ENCODE results near the gene PEX14. TPM values are rescaled to one million over a fixed set of nuclear protein-coding genes. Genes with fewer than 3 reads are reported as not detected.

The PEX14 gene
- total and polyA plus RNA-seq, 10 of the 15 experiments (the other 5 are each of a cell fraction or from before 2014, with no cell fraction given), result 1.4 to 23.2 (median 12.0) TPM

GRCh38 chr1:10670190-10670589, 195.4 kb downstream of the PEX14 start:
- Histone ChIP-seq H3K9ac (ENCODE audit: control insufficient read depth, insufficient read depth, low read length) (no peak overlapping the region), H3K4me3 (no peak overlapping the region), H3K27me3 (replicated peaks in 1 of 2; ENCODE audit: control insufficient read depth in 2 of 2, insufficient read depth in 2 of 2, low read length in 1 of 2) (no peaks in the 10 kb centered on the region), H3K36me3 (ENCODE audit: control insufficient read depth in 2 of 2, insufficient read depth in 2 of 2, low read length in 1 of 2) (no peaks in the 10 kb centered on the region), H4K20me1 (ENCODE audit: control insufficient read depth, insufficient read depth) (no peaks in the 10 kb centered on the region), H3K27ac (ENCODE audit: control insufficient read depth, insufficient read depth) (no peak overlapping the region), H3K4me1 (ENCODE audit: control insufficient read depth, insufficient read depth, low read length) (no peaks in the 10 kb centered on the region), H3K4me2 (ENCODE audit: control insufficient read depth, insufficient read depth) (no peak overlapping the region), H2AFZ (ENCODE audit: control insufficient read depth, low read depth, low read length) (no peak overlapping the region), H3K9me3 (replicated peaks; ENCODE audit: control insufficient read depth, insufficient read depth, low read length) (no peaks in the 10 kb centered on the region), H3K79me2 (ENCODE audit: control insufficient read depth, insufficient read depth, low read length) (no peaks in the 10 kb centered on the region)
- no peak for ATAC-seq
- ChIA-PET CTCF (no interaction called here), SMC1A (ENCODE audit: uncharacterized antibody, unreplicated experiment) (no interaction called here), RAD21 (ENCODE audit: unreplicated experiment) (no interaction called here), POLR2A (no interaction called here)
- TF ChIP-seq EED (IDR thresholded peaks at IDR 0.05; ENCODE audit: low read depth) (no peak), ZNF274 (IDR thresholded peaks at IDR 0.05; ENCODE audit: insufficient read depth, insufficient read length) (no peak), WRNIP1 (IDR thresholded peaks at IDR 0.05; ENCODE audit: borderline replicate concordance, low read depth, low read length) (no peak), YBX1 (IDR thresholded peaks at IDR 0.05) (no peak), BCL11A (IDR thresholded peaks at IDR 0.05; ENCODE audit: low read depth, low read length) (no peak), CHD2 (IDR thresholded peaks at IDR 0.05; ENCODE audit: borderline replicate concordance, low read depth, low read length) (no peak), USF1 (IDR thresholded peaks at IDR 0.05; ENCODE audit: borderline replicate concordance, extremely low read length, insufficient read depth, low read depth, low read length) (no peak)
- BruUV-seq (replicated peaks), result no TSS peak
- intact Hi-C loops (cut with micrococcal nuclease; ENCODE audit: unreplicated experiment), result no loop called here
- in situ Hi-C loops (cut with MboI), result no loop called here
- FAIRE-seq, result no peak
- 71% methylated on average over 10 of the region's 10 CpGs for WGBS (ENCODE audit: insufficient coverage, insufficient replicate concordance, low lambda C conversion rate, missing lambda C conversion rate)
- no peak for DNase-seq (ENCODE audit: low read depth, low spot score)

GRCh38 chr1:10671090-10671489, 196.3 kb downstream of the PEX14 start:
- no peaks in the 10 kb centered on the region for H3K36me3 ChIP-seq (ENCODE audit: control insufficient read depth in 2 of 2, insufficient read depth in 2 of 2, low read length in 1 of 2)
- ATAC-seq (no peak), DNase-seq (ENCODE audit: low read depth, low spot score) (no peak), FAIRE-seq (no peak)
- no peak overlapping the region for H3K27ac ChIP-seq (ENCODE audit: control insufficient read depth, insufficient read depth)
- no peaks in the 10 kb centered on the region for H3K9me3 ChIP-seq (replicated peaks; ENCODE audit: control insufficient read depth, insufficient read depth, low read length)
- ChIA-PET SMC1A (ENCODE audit: uncharacterized antibody, unreplicated experiment) (no interaction called here), RAD21 (ENCODE audit: unreplicated experiment) (no interaction called here), POLR2A (no interaction called here), CTCF (no interaction called here)
- TF ChIP-seq NRF1 (conservative IDR thresholded peaks at IDR 0.05; ENCODE audit: low read depth, low read length), result no peak
- no peak for TF ChIP-seq ZBTB40 (IDR thresholded peaks at IDR 0.05; ENCODE audit: borderline replicate concordance)
- TF ChIP-seq TARDBP (IDR thresholded peaks at IDR 0.05; ENCODE audit: borderline replicate concordance), result no peak
- TF ChIP-seq NR2F1 (conservative IDR thresholded peaks at IDR 0.05), result no peak
- TF ChIP-seq PAX5 (IDR thresholded peaks at IDR 0.05; ENCODE audit: borderline replicate concordance, low read depth, low read length), result no peak
- TF ChIP-seq SUPT20H (IDR thresholded peaks at IDR 0.05; ENCODE audit: borderline replicate concordance, control insufficient read depth, low read depth, low read length), result no peak
- no peak for TF ChIP-seq YY1 (IDR thresholded peaks at IDR 0.05; ENCODE audit: low read depth, low read length)
- no peak for TF ChIP-seq RCOR1 (conservative IDR thresholded peaks at IDR 0.05; ENCODE audit: low read depth, low read length)
- no peaks in the 10 kb centered on the region for H4K20me1 ChIP-seq (ENCODE audit: control insufficient read depth, insufficient read depth)
- H3K27me3 ChIP-seq (replicated peaks in 1 of 2; ENCODE audit: control insufficient read depth in 2 of 2, insufficient read depth in 2 of 2, low read length in 1 of 2), result no peaks in the 10 kb centered on the region
- in situ Hi-C loops (cut with MboI), result no loop called here
- no peaks in the 10 kb centered on the region for H3K4me1 ChIP-seq (ENCODE audit: control insufficient read depth, insufficient read depth, low read length)
- no peak overlapping the region for H3K9ac ChIP-seq (ENCODE audit: control insufficient read depth, insufficient read depth, low read length)
- H3K4me3 ChIP-seq, result no peak overlapping the region
- intact Hi-C loops (cut with micrococcal nuclease; ENCODE audit: unreplicated experiment), result no loop called here
- no peaks in the 10 kb centered on the region for H3K79me2 ChIP-seq (ENCODE audit: control insufficient read depth, insufficient read depth, low read length)
- H2AFZ ChIP-seq (ENCODE audit: control insufficient read depth, low read depth, low read length), result no peak overlapping the region
- no TSS peak for BruUV-seq (replicated peaks)
- H3K4me2 ChIP-seq (ENCODE audit: control insufficient read depth, insufficient read depth), result no peak overlapping the region
- 74% methylated on average over 18 of the region's 18 CpGs for WGBS (ENCODE audit: insufficient coverage, insufficient replicate concordance, low lambda C conversion rate, missing lambda C conversion rate)
